Ishikawa (cell line): Measurements from ENCODE around the gene KPNA6.

Experiments
- CEBPB ChIP-seq: IDR thresholded peaks from 2 replicates; pipeline ENCODE4 v1.6.1; 2012
- CREB1 ChIP-seq: IDR thresholded peaks from 2 replicates; pipeline ENCODE4 v1.6.1; 2012; ENCODE audit warnings: low read depth
- EGR1 ChIP-seq: IDR thresholded peaks from 2 replicates; pipeline ENCODE4 v1.6.1; 2012
- EP300 ChIP-seq: IDR thresholded peaks from 2 replicates; pipeline ENCODE4 v1.6.1; 2012; ENCODE audit warnings: borderline replicate concordance
- FOXM1 ChIP-seq: IDR thresholded peaks from 2 replicates; pipeline ENCODE4 v1.6.1; 2012; ENCODE audit warnings: low read depth, borderline replicate concordance
- MAX ChIP-seq: IDR thresholded peaks from 2 replicates; pipeline ENCODE4 v1.6.1; 2012
- NFIC ChIP-seq: IDR thresholded peaks from 2 replicates; pipeline ENCODE4 v1.6.1; 2012
- RAD21 ChIP-seq: IDR thresholded peaks from 2 replicates; pipeline ENCODE4 v1.6.1; 2012; ENCODE audit warnings: low read depth
- REST ChIP-seq: IDR thresholded peaks from 2 replicates; pipeline ENCODE4 v1.6.1; 2012; ENCODE audit warnings: low read depth, mild to moderate bottlenecking
- TAF1 ChIP-seq: IDR thresholded peaks from 2 replicates; pipeline ENCODE4 v1.6.1; 2012; ENCODE audit warnings: low read depth, mild to moderate bottlenecking
- TCF12 ChIP-seq: IDR thresholded peaks from 2 replicates; pipeline ENCODE4 v1.6.1; 2012; ENCODE audit warnings: low read depth
- TEAD4 ChIP-seq: IDR thresholded peaks from 2 replicates; pipeline ENCODE4 v1.6.1; 2012
- USF1 ChIP-seq: IDR thresholded peaks from 2 replicates; pipeline ENCODE4 v1.6.1; 2012
- YY1 ChIP-seq: IDR thresholded peaks from 2 replicates; pipeline ENCODE4 v1.6.1; 2012; ENCODE audit warnings: low read depth
- ZBTB7A ChIP-seq: IDR thresholded peaks from 2 replicates; pipeline ENCODE4 v1.6.1; 2012; ENCODE audit warnings: low read depth

KPNA6 gene

GRCh38 chr1:32063261-32063681 is 44.6 kb upstream of the KPNA6 start:
- TF ChIP-seq RAD21, result peak; percentile 41
- TF ChIP-seq TCF12, result no peak

GRCh38 chr1:32066489-32066873 is 41.4 kb upstream of the KPNA6 start:
- TF ChIP-seq REST (no peak), NFIC (peak; percentile 60), TEAD4 (0 out of 2 replicates have a peak, but pooled peaks have one; percentile 7)

- TF ChIP-seq MAX, result no peak
- no peak for TF ChIP-seq TCF12
- no peak for TF ChIP-seq RAD21
- no peak for TF ChIP-seq NFIC
- no peak for TF ChIP-seq CEBPB
- TF ChIP-seq FOXM1, result no peak
- no peak for TF ChIP-seq TAF1
- no peak for TF ChIP-seq ZBTB7A
- TF ChIP-seq CREB1, result no peak
- TF ChIP-seq REST, result no peak
- no peak for TF ChIP-seq EP300
- no peak for TF ChIP-seq YY1
- no peak for TF ChIP-seq USF1
- no peak for TF ChIP-seq EGR1
- TF ChIP-seq TEAD4, result no peak
Observed at GRCh38 chr1:32068957-32069588, 38.8 kb upstream of the KPNA6 start.

GRCh38 chr1:32071758-32072621 is 35.9 kb upstream of the KPNA6 start:
- TF ChIP-seq USF1 (no peak), TEAD4 (no peak), TAF1 (no peak), TCF12 (no peak), ZBTB7A (no peak), CEBPB (no peak), RAD21 (no peak), EP300 (no peak), MAX (no peak)

GRCh38 chr1:32072622-32073298 is 35.1 kb upstream of the KPNA6 start, which contains the start of gene TMEM39B:
Gene TMEM39B, plus strand, starts transcription at chr1:32072939. Its CDS starts 109 bp downstream, at chr1:32073048.
- TF ChIP-seq EP300, result no peak
- TF ChIP-seq REST, result no peak
- TF ChIP-seq TEAD4, result peak; percentile 27; the same call in 1 of the 2 replicates
- peak; percentile 83 for TF ChIP-seq YY1
- peak; percentile 62 for TF ChIP-seq TCF12
- 0 out of 2 replicates have a peak, but pooled peaks have one; percentile 7 for TF ChIP-seq USF1
- no peak for TF ChIP-seq FOXM1
- no peak for TF ChIP-seq CREB1
- peak; percentile 44 for TF ChIP-seq NFIC
- TF ChIP-seq RAD21, result no peak
- peak; percentile 40; the same call in 1 of the 2 replicates for TF ChIP-seq ZBTB7A
- TF ChIP-seq MAX, result peak; percentile 81
- TF ChIP-seq TAF1, result peak; percentile 77
- peak; percentile 51 for TF ChIP-seq EGR1
- TF ChIP-seq CEBPB, result peak; percentile 8; the same call in 1 of the 2 replicates
